Type B pancreatic cell (in vitro differentiated cells): ENCODE results near the gene LUM. TPM values are rescaled to one million over a fixed set of nuclear protein-coding genes. Genes with fewer than 3 reads are reported as not detected.

ENCODE experiments used
- DNase-seq: peaks from one replicate; pipeline ENCODE4 v3.0.0; 2021; ENCODE audit warnings: mixed read lengths; ENCODE audit not compliant: unreplicated experiment; ENCODE audit errors: extremely low spot score
- H3K27ac Mint-ChIP-seq: 2 replicates; pipeline ENCODE4 v1.8.0; 2021; ENCODE audit warnings: mild to moderate bottlenecking, mixed read lengths
- H3K27me3 Mint-ChIP-seq: 2 replicates; pipeline ENCODE4 v1.8.0; 2021; ENCODE audit warnings: mixed read lengths
- H3K36me3 Mint-ChIP-seq: 2 replicates; pipeline ENCODE4 v1.8.0; 2021; ENCODE audit warnings: mixed read lengths
- H3K4me1 Mint-ChIP-seq: one replicate; pipeline ENCODE4 v1.8.0; 2021; ENCODE audit warnings: mixed read lengths; ENCODE audit not compliant: unreplicated experiment
- H3K4me3 Mint-ChIP-seq: 2 replicates; pipeline ENCODE4 v1.8.0; 2021; ENCODE audit warnings: mild to moderate bottlenecking, mixed read lengths
- H3K9me3 Mint-ChIP-seq: 2 replicates; pipeline ENCODE4 v1.8.0; 2021; ENCODE audit warnings: mixed read lengths
- total RNA-seq: library from RNA; stranded (reverse); gene quantifications from 2 replicates; pipeline ENCODE4 v1.2.1, GENCODE V29; 2021; ENCODE audit warnings: low replicate concordance
- TF ChIP-seq, protein P1 (sequence below): fragments of 200-600 bp; sonication (generic); conservative IDR thresholded peaks from 2 replicates; pipeline ENCODE4 v1.5.0; 2021; ENCODE audit warnings: antibody characterized with exemption, mild to moderate bottlenecking

The LUM gene
- total RNA-seq, 1 donor from 2014 or later = 49.5 TPM

DNA sequence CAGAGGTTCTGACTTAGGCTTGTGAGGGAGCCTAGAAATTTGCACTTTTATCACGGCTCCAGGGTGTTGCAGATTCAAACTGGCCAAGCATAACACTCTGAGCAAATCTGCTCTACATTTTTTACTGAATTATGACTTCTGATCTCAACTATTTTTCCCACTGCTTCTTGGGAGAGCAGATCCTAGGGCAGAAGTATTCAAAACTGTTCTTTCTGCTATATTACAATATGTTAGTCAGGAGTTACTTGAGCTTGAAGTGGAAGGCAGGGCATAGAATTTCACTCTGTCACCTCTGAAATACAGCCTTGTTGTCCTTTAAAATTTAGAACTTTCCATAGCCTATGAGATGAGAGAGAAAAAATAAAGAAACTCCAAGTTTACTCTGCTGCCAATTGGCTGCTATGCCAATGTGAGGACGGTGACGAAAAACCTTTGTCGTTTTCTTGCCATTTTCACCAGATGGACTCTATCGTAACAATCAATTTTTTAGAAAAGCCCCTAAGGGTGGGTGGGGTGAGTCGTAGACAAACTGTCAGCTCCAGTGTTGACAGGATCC, 37.1 kb downstream of the LUM start:
- Mint-ChIP-seq H3K4me1 (peaks cover 8% of the 10 kb centered on the region), H3K27ac (no peak overlapping the region), H3K36me3 (no peaks in the 10 kb centered on the region), H3K27me3 (no peaks in the 10 kb centered on the region), H3K9me3 (peaks cover 4% of the 10 kb centered on the region), H3K4me3 (no peak overlapping the region)
- TF ChIP-seq, protein P1, sequence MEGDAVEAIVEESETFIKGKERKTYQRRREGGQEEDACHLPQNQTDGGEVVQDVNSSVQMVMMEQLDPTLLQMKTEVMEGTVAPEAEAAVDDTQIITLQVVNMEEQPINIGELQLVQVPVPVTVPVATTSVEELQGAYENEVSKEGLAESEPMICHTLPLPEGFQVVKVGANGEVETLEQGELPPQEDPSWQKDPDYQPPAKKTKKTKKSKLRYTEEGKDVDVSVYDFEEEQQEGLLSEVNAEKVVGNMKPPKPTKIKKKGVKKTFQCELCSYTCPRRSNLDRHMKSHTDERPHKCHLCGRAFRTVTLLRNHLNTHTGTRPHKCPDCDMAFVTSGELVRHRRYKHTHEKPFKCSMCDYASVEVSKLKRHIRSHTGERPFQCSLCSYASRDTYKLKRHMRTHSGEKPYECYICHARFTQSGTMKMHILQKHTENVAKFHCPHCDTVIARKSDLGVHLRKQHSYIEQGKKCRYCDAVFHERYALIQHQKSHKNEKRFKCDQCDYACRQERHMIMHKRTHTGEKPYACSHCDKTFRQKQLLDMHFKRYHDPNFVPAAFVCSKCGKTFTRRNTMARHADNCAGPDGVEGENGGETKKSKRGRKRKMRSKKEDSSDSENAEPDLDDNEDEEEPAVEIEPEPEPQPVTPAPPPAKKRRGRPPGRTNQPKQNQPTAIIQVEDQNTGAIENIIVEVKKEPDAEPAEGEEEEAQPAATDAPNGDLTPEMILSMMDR = no peak
- no peak for DNase-seq

DNA sequence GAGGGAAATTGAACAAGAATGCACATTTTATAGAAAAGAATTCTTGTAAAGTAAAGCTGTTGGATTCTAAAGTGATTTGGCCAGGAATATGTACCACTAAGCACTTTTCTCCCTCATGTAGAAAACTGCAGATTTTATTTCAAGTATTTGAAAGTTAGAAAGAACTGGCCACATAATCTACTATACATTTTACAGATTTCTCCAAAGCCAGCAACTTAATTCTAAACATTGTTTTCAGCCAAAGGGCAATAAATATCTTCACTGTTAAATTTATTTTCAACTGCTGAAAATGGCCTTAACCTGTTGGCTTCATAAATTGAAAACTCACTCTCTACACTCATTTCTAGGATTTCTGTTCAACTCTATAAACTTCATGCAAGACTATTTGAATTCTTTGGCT, 37.9 kb downstream of the LUM start:
- Mint-ChIP-seq H3K4me3 (no peak overlapping the region), H3K27ac (no peak overlapping the region), H3K36me3 (no peaks in the 10 kb centered on the region), H3K9me3 (peaks cover 4% of the 10 kb centered on the region), H3K27me3 (no peaks in the 10 kb centered on the region), H3K4me1 (peaks cover 8% of the 10 kb centered on the region)
- DNase-seq = no peak
- TF ChIP-seq, protein P1 = no peak

DNA sequence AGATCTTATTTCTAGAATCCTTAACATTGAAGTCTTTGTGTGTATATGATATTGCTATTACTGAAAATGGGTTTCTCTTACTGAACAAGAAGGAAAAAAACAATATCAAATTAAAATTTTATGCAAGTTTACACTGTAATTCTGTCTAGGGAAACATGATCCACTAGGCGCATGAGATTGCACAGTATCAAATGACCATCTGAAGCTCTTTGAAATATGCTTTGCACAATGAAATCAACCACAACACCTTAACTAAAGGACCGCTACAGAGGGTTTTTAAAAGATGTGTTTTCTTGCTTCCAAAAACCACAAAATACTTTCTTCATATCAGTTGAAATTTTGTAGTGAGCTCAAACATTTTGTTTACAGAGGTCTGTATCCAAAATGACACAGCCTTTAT, 38.4 kb downstream of the LUM start:
- Mint-ChIP-seq H3K4me3 (no peak overlapping the region), H3K36me3 (no peaks in the 10 kb centered on the region), H3K9me3 (peaks cover 4% of the 10 kb centered on the region), H3K27ac (no peak overlapping the region), H3K4me1 (peaks cover 8% of the 10 kb centered on the region), H3K27me3 (no peaks in the 10 kb centered on the region)
- TF ChIP-seq, protein P1 = no peak
- DNase-seq = no peak

DNA sequence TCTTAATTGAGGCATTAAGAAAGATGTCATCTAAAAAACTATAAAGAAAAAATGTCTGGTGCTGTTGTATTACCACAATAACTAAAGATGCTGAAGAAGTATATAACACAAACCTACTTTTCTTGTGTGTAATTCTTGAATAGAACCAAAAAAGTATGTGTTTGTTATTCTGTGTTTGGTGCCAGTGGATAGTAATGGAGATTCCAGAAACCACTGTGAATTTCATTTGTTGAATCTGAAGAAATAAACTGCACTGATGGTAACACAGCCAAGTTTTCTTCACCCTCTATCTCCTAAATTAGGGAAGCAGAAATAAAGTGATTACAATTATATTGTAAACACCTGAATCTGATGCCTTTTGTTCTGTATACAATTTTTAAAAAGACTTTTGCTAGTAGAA, 40.4 kb downstream of the LUM start:
- Mint-ChIP-seq H3K9me3 (peaks cover 4% of the 10 kb centered on the region), H3K36me3 (no peaks in the 10 kb centered on the region), H3K4me3 (no peak overlapping the region), H3K27me3 (no peaks in the 10 kb centered on the region), H3K27ac (no peak overlapping the region), H3K4me1 (peaks cover 8% of the 10 kb centered on the region)
- TF ChIP-seq, protein P1 = no peak
- no peak for DNase-seq

DNA sequence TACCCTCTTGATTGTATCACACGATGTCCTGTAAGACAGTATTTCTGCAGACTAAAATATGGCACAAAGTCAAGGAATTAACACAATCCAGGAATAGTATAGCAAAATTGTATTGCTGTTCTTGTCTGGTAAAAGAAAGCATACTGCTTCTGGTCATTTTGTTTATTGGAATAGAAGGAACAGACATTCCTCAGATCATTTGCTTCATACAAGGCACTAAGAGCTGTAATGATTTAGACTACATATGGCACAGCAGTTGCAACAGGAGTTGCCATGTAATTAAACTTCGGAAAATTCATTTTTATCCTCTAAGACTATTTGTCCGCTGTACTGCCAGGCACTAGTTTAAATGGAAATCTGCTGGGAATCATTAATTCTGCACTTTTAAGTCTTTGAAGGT, 45.9 kb downstream of the LUM start:
- Mint-ChIP-seq H3K9me3 (no peaks in the 10 kb centered on the region), H3K36me3 (no peaks in the 10 kb centered on the region), H3K4me1 (no peaks in the 10 kb centered on the region), H3K27ac (no peak overlapping the region), H3K27me3 (no peaks in the 10 kb centered on the region), H3K4me3 (no peak overlapping the region)
- DNase-seq = no peak
- TF ChIP-seq, protein P1 = no peak

DNA sequence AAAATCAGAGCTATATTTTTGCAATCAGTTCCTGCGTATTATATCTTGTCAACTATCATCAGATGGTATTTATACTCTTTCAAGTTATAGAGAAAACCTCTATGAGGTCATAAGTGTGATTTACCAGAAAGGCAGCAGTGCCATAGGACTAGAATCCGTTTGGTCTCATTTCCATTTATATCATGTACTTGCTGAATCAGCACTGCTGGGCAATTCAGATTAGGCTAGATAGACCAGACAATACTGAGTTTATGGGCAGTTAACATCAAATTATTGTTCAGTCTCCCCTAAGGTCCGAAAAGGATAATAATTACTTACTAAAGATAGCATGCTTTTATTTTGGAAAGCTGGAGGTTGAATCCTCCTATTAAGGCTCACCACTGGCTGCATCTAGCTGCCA, 46.7 kb downstream of the LUM start:
- H3K4me3 Mint-ChIP-seq = no peak overlapping the region
- no peak overlapping the region for H3K27ac Mint-ChIP-seq
- H3K36me3 Mint-ChIP-seq = no peaks in the 10 kb centered on the region
- H3K4me1 Mint-ChIP-seq = no peaks in the 10 kb centered on the region
- H3K9me3 Mint-ChIP-seq = no peaks in the 10 kb centered on the region
- TF ChIP-seq, protein P1 = no peak
- no peaks in the 10 kb centered on the region for H3K27me3 Mint-ChIP-seq
- DNase-seq = no peak
